ENCODE measurements around the gene COL18A1.

COL18A1 gene

DNA sequence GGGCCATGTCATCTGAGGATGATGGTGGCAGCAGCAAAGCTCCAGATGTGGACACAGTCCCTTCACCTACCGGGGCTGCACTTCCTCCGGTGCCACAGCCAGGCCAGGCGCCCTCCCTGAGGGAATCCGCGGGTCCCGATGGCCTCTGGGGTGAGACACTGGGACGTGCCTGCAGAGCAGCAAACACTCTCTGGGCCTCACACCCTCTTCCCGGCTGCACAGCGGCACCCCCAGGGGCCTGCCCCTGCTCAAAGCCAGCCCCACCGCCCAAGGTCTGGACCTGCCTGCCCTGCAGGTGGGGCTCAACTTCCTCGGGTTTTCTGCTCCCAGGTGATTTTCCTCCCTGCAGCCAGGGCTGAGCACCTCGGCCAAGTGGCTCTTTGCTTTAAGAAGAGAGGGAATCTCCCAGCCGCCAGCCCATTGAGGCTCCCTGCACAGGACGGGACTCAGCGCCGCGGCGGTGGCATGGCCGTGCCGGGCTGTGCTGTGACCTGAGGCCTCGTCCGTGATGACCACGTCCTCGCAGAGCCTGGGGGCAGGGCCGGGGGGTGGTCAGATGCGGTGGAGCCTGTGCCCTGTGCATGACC lies 21.3 kb upstream of the COL18A1 start:
- DNase-seq = no peak
- H3K4me1 Mint-ChIP-seq = peaks cover 0 to 4% of the 10 kb centered on the region in 2 donors
- H3K27me3 Mint-ChIP-seq = peaks cover 38 to 43% of the 10 kb centered on the region in 2 donors
- no peak overlapping the region for H3K4me3 Mint-ChIP-seq
- H3K36me3 Mint-ChIP-seq = peaks cover 0 to 4% of the 10 kb centered on the region in 2 donors
- H3K27ac Mint-ChIP-seq = no peak overlapping the region
- peaks cover 0 to 2% of the 10 kb centered on the region in 2 donors for H3K9me3 Mint-ChIP-seq
- ATAC-seq (replicated peaks) = no peak

- DNase-seq = no peak
- Mint-ChIP-seq H3K27ac (no peak overlapping the region), H3K36me3 (peaks cover 0 to 4% of the 10 kb centered on the region in 2 donors), H3K4me1 (peaks cover 0 to 4% of the 10 kb centered on the region in 2 donors), H3K27me3 (peaks cover 38 to 39% of the 10 kb centered on the region in 2 donors), H3K4me3 (no peak overlapping the region), H3K9me3 (peaks cover 0 to 2% of the 10 kb centered on the region in 2 donors)
- no peak for ATAC-seq (replicated peaks)
These were observed 20.1 kb upstream of the COL18A1 start for GRCh38 chr21:45384656-45385548.

- H3K27ac Mint-ChIP-seq = no peak overlapping the region
- peaks cover 0 to 2% of the 10 kb centered on the region in 2 donors for H3K9me3 Mint-ChIP-seq
- H3K27me3 Mint-ChIP-seq = peaks cover 35 to 42% of the 10 kb centered on the region in 2 donors
- DNase-seq (no peak), ATAC-seq (replicated peaks) (no peak)
- H3K36me3 Mint-ChIP-seq = peaks cover 0 to 4% of the 10 kb centered on the region in 2 donors
- no peak overlapping the region for H3K4me3 Mint-ChIP-seq
- H3K4me1 Mint-ChIP-seq = peaks cover 0 to 3% of the 10 kb centered on the region in 2 donors
These were observed 19.4 kb upstream of the COL18A1 start for GRCh38 chr21:45385549-45386050.

DNA sequence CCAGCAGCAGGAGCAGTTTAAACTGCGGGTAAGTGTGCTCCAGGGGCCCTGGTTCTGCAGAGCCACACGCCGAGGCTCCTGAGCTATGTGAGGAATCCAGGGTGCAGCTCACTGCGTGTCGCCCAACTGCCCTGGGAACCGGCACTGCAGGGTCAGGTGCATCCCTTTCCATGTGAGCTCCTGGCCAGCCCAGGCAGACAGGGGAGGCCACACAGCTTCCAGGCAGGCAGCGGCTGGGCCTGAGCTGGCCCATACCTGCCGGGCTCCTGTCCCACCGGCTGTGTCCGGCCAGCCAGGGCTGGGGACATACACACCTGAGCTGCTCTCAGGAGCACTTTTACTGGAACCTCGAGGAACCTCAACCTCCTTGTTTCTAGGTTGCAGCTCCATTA lies 18.6 kb upstream of the COL18A1 start:
- H3K4me3 Mint-ChIP-seq = no peak overlapping the region
- H3K4me1 Mint-ChIP-seq = no peaks in the 10 kb centered on the region
- no peak overlapping the region for H3K27ac Mint-ChIP-seq
- peaks cover 0 to 2% of the 10 kb centered on the region in 2 donors for H3K9me3 Mint-ChIP-seq
- no peak for DNase-seq
- H3K36me3 Mint-ChIP-seq = peaks cover 0 to 4% of the 10 kb centered on the region in 2 donors
- peaks cover 35 to 41% of the 10 kb centered on the region in 2 donors for H3K27me3 Mint-ChIP-seq
- no peak for ATAC-seq (replicated peaks)

DNA sequence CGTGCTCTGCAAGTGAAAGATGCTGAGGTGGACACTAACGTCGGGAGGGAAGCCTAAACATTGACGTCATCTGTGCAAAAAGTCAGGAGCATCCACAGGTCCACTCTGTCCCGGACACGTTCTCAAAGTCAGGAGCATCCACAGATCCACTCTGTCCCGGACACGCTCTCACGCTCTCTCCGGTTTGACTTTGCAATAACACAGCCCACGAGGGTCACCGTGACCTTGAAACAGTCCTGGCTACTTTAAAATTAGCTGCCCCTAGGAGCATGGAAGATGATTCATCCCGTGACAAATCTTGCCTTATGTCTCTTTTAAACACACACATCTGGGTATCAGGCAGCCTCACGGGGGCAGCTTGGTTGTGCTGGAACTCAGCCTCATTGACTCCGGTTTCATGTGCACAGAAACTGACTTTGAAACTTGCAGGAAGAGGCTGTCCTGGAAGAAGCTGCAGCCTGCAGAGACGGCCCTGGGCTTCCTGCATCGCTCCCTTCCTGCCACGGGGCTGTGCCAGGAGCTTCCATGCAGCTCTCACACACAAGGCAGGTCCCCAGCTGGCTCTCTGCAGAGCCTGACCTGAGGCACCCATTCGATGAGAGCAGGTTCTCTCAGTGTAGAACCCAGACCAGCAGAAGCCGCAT lies 18.1 kb upstream of the COL18A1 start:
- no peak for ATAC-seq (replicated peaks)
- no peaks in the 10 kb centered on the region for H3K4me1 Mint-ChIP-seq
- no peak for DNase-seq
- H3K27ac Mint-ChIP-seq = no peak overlapping the region
- peaks cover 0 to 4% of the 10 kb centered on the region in 2 donors for H3K36me3 Mint-ChIP-seq
- no peak overlapping the region for H3K4me3 Mint-ChIP-seq
- H3K9me3 Mint-ChIP-seq = peaks cover 0 to 2% of the 10 kb centered on the region in 2 donors
- peaks cover 40 to 46% of the 10 kb centered on the region in 2 donors for H3K27me3 Mint-ChIP-seq

DNA sequence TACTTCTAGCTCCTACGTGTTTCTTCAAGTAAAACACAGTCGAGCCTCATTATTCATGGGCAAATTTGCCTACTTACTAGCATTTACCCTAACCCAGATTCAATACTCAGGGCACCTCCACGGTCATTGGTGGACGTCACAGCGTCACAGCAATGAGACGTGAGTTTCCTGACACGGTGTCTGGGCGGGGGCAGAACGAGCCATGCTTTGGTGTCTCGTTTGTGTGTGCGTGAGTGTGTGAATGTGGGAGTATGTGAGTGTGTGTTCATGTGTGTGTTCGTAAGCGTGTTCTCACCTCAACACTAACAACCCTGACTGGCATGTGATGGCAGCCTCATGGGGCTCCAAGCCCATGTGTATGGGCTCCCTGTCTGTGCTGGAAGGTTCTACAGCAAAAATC lies 17.5 kb upstream of the COL18A1 start:
- Mint-ChIP-seq H3K4me3 (no peak overlapping the region), H3K27me3 (peaks cover 39 to 45% of the 10 kb centered on the region in 2 donors), H3K36me3 (peaks cover 0 to 4% of the 10 kb centered on the region in 2 donors), H3K27ac (no peak overlapping the region), H3K4me1 (no peaks in the 10 kb centered on the region), H3K9me3 (peaks cover 0 to 2% of the 10 kb centered on the region in 2 donors)
- DNase-seq (no peak), ATAC-seq (replicated peaks) (no peak)

- no peak for ATAC-seq (replicated peaks)
- Mint-ChIP-seq H3K9me3 (no peaks in the 10 kb centered on the region), H3K36me3 (no peaks in the 10 kb centered on the region)
These were observed 16.9 kb upstream of the COL18A1 start for GRCh38 chr21:45388011-45388521.

GRCh38 chr21:45388611-45389296 lies 16.2 kb upstream of the COL18A1 start:
- Mint-ChIP-seq H3K36me3 (no peaks in the 10 kb centered on the region), H3K27ac (no peak overlapping the region), H3K4me3 (no peak overlapping the region), H3K4me1 (no peaks in the 10 kb centered on the region), H3K9me3 (no peaks in the 10 kb centered on the region), H3K27me3 (peaks cover 34 to 39% of the 10 kb centered on the region in 2 donors)
- ATAC-seq (replicated peaks) = no peak
- no peak for DNase-seq

More at GRCh38 chr21:45388011-45388521, 16.9 kb upstream of the COL18A1 start:
- peaks cover 34 to 39% of the 10 kb centered on the region in 2 donors for H3K27me3 Mint-ChIP-seq
- H3K27ac Mint-ChIP-seq = no peak overlapping the region
- no peak for DNase-seq
- no peak overlapping the region for H3K4me3 Mint-ChIP-seq
- H3K4me1 Mint-ChIP-seq = no peaks in the 10 kb centered on the region

DNA sequence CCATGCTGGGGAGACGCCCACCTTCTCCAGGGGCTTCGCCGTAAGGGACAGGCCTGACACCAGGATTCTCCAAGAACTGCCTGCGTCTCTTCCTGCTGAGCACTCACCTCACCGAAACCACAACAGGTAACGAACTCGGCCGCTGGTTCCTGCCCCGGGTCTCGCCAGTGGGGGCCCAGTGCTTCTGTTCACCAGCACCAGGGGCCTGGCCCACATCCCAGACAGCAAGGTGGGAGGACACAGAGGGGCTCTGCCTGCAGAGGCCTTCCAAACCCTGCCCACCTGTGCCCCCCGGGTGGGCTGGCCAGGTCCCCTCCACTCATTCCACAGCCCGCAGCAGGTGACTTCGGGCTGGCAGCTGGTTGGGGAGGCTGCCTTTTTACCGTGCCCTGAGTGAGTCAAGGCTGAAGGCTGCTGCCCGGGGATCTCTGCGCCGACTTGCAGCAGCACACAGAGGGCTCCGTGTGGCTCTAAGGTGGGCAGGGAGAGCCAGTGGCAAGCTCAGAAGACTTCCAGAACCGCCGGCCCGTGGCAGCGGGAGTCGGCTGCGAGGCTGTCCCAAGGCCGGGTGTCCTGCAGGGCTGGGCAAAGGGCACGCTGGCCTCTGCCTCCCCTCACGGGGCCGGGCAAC lies 14.7 kb upstream of the COL18A1 start:
- no peaks in the 10 kb centered on the region for H3K9me3 Mint-ChIP-seq
- H3K27me3 Mint-ChIP-seq = peaks cover 34 to 45% of the 10 kb centered on the region in 2 donors
- DNase-seq (no peak), ATAC-seq (replicated peaks) (no peak)
- no peak overlapping the region for H3K4me3 Mint-ChIP-seq
- no peaks in the 10 kb centered on the region for H3K36me3 Mint-ChIP-seq
- no peak overlapping the region for H3K27ac Mint-ChIP-seq
- H3K4me1 Mint-ChIP-seq = no peaks in the 10 kb centered on the region

DNA sequence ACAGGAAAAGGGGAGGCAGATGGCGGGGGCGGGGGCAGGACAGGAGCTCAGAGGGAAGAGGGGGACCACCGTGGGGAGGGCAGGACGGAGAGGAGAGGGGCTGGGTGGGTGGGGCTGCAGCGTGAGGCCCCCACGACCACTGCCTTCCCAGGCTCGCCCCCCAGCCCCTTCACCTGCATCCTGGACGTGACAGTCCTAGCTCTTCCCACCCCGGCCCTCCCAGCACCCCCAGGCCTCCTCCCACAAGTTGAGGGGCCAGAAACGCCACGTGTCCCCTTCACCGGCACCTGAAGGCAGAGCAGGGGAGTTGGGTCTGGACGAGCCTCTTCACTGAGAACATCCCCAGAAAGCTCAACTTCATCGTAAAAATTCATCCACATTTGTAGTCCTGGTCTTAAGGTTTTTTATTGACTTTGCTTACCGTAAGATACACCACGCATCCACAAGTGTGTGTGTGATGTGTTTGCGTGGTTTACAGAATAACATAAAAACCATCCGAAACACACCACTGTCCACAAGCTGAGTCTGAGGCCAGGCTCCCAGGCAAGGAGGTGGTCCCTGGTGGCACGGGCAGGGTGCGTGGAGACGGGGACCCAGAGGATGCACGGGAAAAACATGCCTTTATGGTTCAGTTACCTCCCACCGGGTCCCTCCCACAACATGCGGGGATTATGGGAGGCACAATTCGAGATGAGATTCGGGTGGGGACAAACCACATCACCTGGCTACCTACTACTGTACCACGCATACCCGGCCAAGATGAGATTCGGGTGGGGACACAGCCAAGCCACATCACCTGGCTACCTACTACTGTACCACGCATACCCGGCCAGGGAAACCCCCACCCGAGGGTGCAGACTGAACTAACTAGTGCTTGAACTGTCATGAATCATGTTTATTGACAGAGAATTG lies 13.9 kb upstream of the COL18A1 start:
- DNase-seq (no peak), ATAC-seq (replicated peaks) (no peak)
- Mint-ChIP-seq H3K27me3 (peaks cover 30 to 46% of the 10 kb centered on the region in 2 donors), H3K36me3 (no peaks in the 10 kb centered on the region), H3K4me3 (no peak overlapping the region), H3K4me1 (no peaks in the 10 kb centered on the region), H3K27ac (no peak overlapping the region), H3K9me3 (no peaks in the 10 kb centered on the region)

DNA sequence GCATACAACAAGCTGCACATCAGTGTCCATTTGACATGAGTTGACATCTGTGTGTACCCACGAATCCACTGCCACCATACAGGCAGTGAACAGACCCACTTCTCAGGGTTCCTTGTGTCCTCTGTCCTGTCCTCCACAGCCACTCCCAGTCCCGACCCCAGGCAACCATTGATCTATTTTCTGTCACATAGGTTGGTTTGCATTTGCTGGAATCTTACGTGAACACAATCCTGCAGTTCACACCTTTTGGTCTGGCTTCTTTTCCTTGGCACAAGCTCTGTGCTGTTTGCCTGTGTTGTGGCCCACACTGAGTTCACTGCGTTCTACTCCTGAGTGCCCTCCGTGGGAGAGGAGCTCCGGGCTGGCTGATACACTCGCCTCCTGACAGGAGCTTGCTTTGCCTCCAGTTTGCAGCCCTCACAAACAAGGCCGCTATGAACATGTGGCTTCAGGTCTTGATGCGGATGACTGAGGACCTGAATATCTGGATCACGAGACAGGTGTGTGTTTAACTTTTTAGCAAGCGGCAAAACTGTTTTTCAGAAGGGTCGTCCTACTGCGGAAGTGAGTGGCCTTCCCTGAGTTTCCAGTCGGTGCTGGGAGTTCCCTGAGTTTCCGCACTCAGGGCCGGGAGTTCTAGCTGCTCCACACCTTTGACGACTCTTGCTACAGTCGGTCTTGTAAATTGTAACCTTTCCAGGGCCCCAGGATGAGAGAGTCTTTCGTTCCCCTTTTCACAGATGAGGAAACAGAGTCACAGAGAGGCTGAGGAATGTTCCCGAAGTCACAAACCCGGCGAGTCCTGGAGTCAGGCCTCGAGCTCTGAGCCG lies 13.0 kb upstream of the COL18A1 start:
- Mint-ChIP-seq H3K9me3 (no peaks in the 10 kb centered on the region), H3K27me3 (peaks cover 31 to 51% of the 10 kb centered on the region in 2 donors), H3K4me1 (no peaks in the 10 kb centered on the region), H3K36me3 (no peaks in the 10 kb centered on the region), H3K27ac (no peak overlapping the region), H3K4me3 (no peak overlapping the region)
- DNase-seq = no peak
- ATAC-seq (replicated peaks) = no peak

DNA sequence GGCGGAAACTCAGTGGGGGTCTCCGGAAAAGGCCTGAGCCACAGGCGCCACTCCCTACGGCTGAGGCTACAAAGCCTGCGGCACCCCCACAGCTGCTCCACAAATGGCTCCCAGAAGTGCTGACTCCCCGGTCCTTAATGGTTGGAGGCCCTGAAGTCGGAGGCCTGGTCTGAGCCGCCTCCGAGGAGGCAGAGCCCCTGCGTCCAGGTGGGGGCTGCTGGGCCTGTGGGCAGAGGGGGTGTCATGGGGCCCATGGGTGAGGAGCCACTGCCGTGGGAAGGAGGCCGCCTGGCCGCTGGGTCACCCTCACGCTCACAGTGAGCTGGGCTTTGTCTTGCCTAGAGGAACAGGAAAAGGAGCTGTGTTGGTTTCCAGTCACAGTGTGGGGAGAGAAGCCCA lies 12.4 kb upstream of the COL18A1 start:
- H3K36me3 Mint-ChIP-seq = no peaks in the 10 kb centered on the region
- no peak for ATAC-seq (replicated peaks)
- H3K4me1 Mint-ChIP-seq = no peaks in the 10 kb centered on the region
- DNase-seq = no peak
- peaks cover 31 to 51% of the 10 kb centered on the region in 2 donors for H3K27me3 Mint-ChIP-seq
- H3K27ac Mint-ChIP-seq = no peak overlapping the region
- H3K9me3 Mint-ChIP-seq = no peaks in the 10 kb centered on the region
- no peak overlapping the region for H3K4me3 Mint-ChIP-seq

All from stimulated activated naive B cell treated with anti-CD40 and anti-IgM and Interleukin-4, amounts not matched to agents 10 μg/mL and 1 μg/mL and 100 μg/mL, for 72 hours (primary cell).